PFSK-1 (cell line): ENCODE results near the gene MYRF.

Experiments
- SIN3A ChIP-seq: IDR thresholded peaks from 2 replicates; pipeline ENCODE4 v1.6.1; 2012; ENCODE audit warnings: mild to moderate bottlenecking, low read length, moderate library complexity, borderline replicate concordance; ENCODE audit not compliant: insufficient read depth
- TAF1 ChIP-seq: IDR thresholded peaks from 2 replicates; pipeline ENCODE4 v1.6.1; 2012; ENCODE audit warnings: low read length, control low read depth, borderline replicate concordance; ENCODE audit not compliant: insufficient read depth

- TF ChIP-seq SIN3A = no peak
- TF ChIP-seq TAF1 = no peak
These were observed 6.5 kb upstream of the MYRF start for GRCh38 chr11:61745781-61746441.
